CD4-positive, alpha-beta T cell treated with Interleukin-6 for 4 hours (primary cell): ENCODE measurements around the gene GRK4.
"Not testable (repeated sequence)": the region's sequence is repeated elsewhere in the genome, so short reads cannot be mapped to it uniquely, and the experiment has no call there.

Experiments used
- DNase-seq: peaks from one replicate; pipeline ENCODE4 v3.0.0-alpha.2; 2020; ENCODE audit warnings: mixed read lengths

GRK4 gene

DNA sequence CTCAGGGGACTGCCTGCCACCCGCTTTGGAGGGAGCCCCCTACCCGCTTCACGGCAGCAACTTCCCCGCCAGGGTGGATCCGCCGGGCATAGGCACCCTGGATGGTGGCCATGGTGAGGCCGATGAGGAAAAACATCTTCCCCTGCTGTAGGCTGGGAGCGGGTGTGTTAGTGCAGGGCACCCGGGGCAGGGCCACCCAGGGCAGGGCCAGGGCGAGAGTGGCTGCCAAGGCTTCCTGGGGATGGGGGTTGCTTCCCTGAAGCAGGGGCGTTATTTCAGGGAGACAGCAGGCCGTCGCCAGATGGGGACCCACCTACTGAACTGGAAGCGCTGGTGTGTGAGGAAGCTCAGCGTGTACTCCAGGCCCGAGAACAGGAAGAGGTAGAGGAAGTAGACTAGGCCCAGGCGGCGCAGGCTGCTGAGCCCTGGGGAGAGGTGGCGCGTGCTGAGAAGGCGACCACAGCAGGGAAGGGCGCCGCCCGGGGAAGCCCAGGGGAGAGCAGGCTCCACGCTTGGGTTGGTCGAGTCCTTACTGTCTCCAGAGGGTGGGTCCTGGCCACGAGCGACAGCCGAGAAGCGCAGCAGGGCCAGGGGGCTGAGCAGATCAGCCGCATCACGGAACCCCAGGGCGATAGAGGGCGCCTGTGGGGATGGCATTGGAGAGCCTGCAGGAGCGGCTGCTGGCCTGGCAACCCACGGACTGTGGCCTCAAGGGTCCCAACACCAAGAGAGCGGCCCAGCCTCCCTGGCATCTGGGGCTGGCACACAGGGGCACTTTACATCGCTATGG, 31.7 kb upstream of the GRK4 start:
- DNase-seq = peak; percentile 70

GRCh38 chr4:2932321-2932950, 30.9 kb upstream of the GRK4 start:
- DNase-seq = no peak

DNA sequence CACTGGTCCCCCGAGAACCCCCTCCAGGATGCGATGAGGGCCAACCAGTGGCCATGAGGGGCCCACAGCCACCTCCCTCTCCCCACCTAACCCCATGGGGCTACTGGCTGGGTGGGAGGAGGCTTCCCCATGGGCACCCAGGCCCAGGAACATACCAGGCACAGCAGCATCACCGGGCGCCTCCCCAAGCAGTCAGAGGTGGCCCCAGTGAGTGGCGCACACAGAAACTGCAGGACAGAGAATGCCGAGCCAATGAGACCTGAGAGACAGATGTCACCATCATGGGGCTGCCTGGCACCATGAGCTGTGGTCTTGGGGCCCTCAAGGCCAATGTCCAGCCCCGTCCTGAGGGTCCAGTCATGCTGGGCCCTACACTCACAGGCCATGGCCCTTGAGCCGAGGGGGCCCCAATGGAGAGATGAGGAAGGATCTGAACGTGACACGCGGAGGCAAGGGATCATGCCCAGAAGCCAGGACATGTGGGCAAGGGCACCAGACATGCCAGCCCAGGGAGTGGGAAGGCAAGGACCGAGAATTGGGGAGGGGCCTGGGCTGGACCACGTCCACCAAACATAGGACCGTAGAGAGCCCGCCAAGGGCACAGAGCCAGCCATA, 30.3 kb upstream of the GRK4 start:
- no peak for DNase-seq

DNA sequence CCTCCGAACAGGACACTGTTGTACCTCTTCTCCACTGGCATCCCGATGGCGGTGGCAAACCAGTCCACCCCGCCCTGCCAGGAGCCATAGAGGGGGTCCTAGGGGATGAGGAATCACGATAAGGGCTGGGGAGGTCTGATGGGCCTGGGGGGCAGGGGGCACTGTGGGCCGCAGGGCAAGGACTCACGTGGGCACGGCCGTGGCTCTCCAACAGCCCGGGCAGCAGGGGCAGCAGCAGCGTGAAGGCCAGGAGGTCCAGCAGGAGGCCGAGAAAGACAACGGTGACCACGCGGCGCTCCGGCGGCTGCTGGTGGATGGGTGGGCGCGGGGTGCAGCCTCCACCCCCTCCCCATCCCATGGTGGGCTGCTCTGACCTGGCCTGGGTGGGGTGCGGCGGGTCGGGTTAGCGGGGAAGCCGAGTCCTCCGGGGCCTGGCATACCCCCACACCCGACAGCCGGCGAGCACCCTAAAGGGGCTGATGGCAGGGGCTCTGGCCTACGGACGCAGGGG, 29.8 kb upstream of the GRK4 start:
- no peak for DNase-seq

DNA sequence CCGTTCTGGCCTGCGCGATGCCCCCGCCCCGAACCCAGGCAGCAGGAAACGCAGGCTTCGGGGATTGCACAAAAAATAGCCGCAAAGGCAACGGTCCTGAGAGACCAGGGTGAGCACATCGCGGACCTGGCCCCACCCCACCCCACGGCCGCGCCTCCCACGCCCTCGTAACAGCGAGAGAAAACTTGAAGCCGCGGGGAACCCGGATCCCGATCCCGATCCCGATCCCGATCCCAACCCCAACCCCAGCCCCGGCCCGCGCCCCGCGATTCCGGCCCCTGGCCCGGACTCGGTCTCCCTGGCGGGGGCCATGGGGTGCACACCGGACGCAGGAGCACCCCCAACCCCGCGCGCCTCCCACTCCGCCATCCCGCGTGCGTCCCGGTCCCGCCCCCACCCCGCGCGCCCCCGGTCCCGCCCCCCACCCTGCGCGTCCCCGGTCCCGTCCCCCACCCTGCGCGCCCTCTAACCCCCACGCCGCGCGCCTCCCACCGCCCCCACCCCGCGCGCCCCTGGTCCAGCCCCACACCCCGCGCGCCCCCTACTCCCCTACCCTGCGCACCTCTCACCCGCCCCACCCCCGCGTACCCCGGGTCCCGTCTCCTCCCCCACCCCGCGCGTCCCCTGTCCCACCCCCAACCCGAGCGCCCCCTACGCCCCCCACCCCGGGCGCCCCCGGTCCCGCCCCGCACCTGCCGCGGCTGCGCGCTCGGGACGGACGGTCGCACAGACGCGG, 29.1 kb upstream of the GRK4 start:
- DNase-seq = peak; percentile 71

GRCh38 chr4:2934813-2935761, 28.3 kb upstream of the GRK4 start:
- peak; percentile 97 for DNase-seq

DNA sequence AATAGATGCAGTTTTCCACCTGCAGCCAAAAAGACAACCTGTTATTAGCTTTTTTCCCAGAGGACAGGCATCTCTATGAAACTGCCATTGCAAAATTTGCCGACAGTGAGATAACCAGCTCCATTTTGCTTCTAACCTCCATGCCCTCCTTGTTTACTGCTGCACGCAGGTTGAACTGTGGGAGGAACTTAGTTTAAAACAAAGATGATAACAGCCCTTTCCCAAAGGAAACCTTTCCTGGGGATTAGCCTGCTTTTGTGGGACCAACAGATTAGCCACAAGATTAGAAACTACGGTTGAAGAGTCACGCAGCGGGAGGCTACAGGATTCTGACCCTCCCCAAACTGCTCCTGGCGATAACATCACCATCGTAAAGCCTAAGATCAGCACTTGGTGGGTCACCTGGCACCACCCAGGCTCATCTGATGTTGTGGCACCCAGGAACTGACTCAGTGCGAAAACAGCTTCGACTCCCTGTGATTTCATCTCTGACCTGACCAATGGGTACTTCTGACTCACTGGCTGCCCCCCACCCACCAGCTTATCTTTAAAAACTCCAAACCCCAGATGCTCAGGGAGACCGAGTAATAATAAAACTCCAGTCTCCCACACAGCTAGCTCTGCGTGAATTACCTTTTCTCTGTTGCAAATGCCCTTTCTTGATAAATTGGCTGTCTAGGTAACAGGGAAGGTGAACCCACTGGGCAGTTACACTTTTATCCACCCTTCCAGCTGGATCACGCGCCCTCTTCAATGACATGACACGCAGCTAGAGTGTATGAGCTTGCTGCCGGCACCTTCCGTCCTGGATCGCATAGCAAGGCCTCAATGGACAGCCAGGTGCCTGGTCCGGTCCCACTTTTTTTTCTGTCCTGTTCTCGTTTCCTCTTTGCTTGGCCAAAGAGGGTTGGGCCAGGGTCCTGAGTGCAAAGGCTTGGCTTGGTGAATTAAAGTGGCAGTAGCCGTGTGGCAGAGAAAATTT, 27.3 kb upstream of the GRK4 start:
- DNase-seq = peak; percentile 65

DNA sequence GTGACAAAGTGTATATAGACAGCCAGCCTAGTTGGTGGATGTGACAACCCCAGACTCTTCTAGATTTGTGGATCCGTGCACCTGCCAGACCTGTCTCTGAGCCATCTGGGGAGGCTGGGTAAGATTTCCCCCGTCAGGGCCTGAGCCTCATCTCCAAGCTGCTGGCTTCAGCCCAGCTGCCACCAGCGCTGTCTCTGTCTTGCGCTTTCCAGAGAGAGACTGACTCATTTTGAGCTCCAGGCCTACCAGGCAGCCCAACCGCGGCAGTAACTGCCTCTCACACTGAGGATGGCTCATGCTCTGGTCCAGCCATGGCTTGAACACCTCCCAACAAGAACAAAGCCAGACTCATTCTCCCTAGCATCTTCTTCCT, 26.6 kb upstream of the GRK4 start:
- peak; percentile 55 for DNase-seq

DNA sequence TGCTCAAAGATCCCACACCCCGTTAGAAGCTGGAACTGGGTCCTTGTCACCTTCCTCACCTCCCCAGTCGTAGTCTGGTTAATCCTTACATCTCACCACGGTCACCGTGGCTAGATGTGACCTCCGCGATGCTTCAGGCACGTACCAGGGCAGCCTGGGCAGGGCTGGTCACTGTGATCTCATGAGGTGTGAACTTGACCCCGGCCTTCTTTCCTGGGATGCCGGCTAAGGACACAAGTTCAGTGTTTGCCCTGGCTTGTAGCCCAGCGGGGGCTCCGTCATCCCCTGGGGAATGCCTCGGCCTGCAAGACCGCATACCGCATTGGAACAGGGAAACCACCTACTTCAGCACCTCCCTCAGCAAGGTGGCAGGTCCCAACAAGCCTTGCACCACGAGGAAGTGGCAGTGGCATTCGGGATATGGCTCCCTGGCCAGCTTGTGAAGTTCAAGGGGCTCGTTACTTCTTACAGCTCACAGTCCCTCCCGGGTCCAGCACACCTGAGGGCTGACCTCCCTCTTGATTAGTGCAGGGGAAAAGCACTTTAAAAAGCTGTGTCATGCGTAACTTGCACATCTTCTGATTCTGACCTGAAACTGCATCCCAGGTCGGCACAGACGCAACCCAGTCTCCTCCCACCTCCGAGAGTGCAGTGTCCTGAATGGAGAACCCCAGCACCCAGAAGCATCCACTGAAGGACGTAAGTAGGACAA, 26.1 kb upstream of the GRK4 start:
- DNase-seq = no peak

DNA sequence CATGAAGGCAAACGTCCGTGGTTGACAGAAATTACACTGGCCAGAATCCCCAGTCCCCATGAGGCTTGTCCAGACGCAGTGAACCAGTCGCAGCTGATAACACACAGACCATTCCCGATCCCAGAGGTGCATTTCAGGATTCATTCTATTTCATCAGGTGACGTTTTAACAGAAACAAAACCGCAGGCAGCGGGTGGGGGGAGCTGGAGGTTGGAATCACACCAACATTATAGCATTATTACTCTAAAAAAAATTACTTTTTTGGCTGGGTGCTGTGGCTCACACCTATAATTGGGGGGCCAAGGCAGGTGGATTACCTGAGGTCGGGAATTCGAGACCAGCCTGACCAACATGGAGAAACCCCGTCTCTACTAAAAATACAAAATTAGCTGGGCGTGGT, 25.4 kb upstream of the GRK4 start:
- DNase-seq = no peak

DNA sequence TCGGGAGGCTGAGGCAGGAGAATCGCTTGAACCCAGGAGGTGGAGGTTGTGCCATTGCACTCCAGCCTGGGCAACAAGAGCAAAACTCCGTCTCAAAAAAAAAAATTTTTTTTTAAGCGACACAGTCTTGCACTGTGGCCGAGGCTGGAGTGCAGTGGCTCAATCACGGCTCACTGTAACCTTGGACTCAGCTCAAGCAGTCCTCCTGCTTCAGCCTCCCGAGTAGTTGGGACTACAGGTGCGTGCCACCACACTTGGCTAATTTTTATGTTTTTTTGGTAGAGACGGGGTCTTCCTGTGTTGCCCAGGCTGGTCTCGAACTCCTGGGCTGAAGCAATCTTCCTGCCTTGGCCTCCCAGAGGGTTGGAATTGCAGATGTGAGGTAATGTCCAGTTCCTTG, 25.0 kb upstream of the GRK4 start:
- not testable (repeated sequence) for DNase-seq

- no peak for DNase-seq
Measured at GRCh38 chr4:2938906-2939305, 24.5 kb upstream of the GRK4 start.

- no peak for DNase-seq
Measured at GRCh38 chr4:2939383-2940243, 23.8 kb upstream of the GRK4 start.

DNA sequence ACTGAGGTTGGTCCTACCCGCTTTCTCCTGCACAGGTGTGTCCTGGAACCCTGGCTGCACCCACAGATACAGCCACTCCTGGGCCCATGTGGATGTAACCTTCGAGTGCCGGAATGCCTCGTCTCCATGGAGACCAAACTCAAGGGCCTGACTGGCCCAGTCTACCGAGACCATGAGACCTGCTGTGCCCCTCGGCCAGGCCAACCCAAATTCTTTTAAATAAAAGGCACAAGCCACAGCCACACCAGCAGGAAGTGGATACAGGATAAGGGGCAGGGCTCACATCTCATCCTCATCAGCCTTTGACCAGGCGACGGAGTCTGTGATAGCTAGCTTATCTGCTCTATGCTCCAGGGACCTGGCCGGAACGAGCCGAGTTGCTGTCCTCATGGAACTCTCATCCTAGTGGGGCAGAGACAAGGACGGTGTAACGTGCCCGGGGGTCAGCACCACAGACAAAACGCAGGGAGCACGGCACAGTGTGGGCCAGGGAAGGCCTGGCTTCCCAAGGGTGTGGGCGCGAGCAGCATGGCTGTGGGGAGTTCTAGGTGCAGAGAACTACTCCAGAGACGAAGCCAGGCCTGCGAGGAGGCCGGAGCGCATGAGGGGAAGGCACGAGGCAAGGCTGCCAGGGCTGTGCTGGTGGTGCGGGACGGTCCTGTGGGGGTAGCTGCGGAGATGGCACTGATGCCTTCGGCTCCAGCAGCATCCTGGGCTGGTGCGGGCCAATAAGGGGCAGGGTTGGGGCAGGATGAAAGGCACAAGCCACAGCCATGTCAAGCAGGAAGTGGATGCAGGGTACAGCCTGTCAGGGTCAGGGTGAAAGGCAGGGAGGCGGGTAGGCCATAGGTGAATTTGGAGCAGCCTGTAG, 22.9 kb upstream of the GRK4 start:
- no peak for DNase-seq

DNA sequence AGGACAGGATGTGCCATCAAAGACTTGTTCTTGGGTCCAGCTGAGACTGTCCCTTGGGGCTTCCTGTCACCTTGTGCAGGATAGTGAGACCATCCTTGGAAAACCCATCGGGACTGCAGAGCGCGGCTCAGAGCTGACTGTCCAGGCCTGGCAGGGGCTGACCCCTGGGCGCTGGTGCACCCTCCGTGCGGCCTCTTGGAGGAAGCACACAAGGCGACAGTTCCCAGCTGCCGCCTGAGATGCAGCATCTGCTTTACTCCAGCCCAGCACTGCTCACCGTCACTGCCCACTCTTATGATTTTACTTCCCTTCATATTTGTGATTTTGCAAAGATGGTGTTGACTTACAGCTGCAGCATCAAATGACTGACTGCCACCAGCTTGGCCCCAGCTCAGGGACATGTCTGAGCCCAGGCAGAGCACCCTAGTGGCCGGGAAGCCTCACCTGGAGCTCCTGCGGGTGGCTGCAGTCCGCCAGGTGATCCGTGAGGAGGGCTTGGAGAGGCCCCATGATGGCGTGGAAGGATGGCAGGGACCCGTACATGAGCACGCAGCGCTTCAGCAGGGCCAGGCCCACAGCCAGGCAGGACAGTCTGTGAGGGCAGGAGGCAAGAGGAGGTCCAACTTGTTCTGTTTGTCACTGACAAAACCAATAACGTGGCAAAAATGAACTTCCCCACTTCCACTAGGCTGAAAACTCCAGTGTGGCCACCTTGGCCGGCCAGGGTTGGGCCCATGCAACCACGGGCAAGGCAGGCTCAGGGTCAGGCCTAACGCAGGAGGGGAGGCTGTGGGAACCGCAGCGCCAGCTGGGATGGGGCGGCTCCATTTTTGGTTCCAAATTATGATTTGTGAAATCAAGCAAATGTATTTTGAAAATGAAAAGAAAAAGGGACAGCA, 22.0 kb upstream of the GRK4 start:
- DNase-seq = no peak

- no peak for DNase-seq
Measured at GRCh38 chr4:2942037-2942531, 21.3 kb upstream of the GRK4 start.
